B cell (primary cell): ENCODE results near the gene RASGRP3. TPM values are rescaled to one million over a fixed set of nuclear protein-coding genes. Genes with fewer than 3 reads are reported as not detected.
A peak's percentile ranks its signal among the peaks of the same experiment; 100 is the strongest.

ENCODE experiments used
- ATAC-seq: fragments of 200-7000 bp; cut with Tn5 transposase; one replicate; pipeline ENCODE4 v1.10.0; 2021; ENCODE audit warnings: low read depth, mild to moderate bottlenecking, moderate number of reproducible peaks, moderate library complexity
- CTCF ChIA-PET: fragments of 350-600 bp; sonication (Branson Sonifier 250); formaldehyde crosslinking; loops from one replicate; lab custom pipeline; 2021; ENCODE audit warnings: antibody characterized with exemption, inconsistent platforms; lab: Charles Lee
- POLR2A ChIA-PET: fragments of 350-600 bp; sonication (Branson Sonifier 250); formaldehyde crosslinking; loops from one replicate; lab custom pipeline; 2021; ENCODE audit warnings: antibody characterized with exemption; lab: Charles Lee
- DNase-seq: peaks from one replicate; pipeline ENCODE4 v3.0.0; 2013
- H2AFZ ChIP-seq: 2 replicates; pipeline ENCODE4 v1.6.1; 2012; ENCODE audit warnings: mild to moderate bottlenecking, low read depth, low read length; ENCODE audit not compliant: insufficient read depth, poor library complexity, severe bottlenecking
- H3K27ac ChIP-seq, 2 donors: 1 replicate in 1 of 2; 2 replicates in 1 of 2; pipeline ENCODE4 v1.5.1; 2012 to 2013; ENCODE audit warnings: low read length in 2 of 2, mild to moderate bottlenecking in 2 of 2, moderate library complexity in 1 of 2
- H3K27me3 ChIP-seq, 4 experiments: fragments of 200-600 bp in 1 of 4; sonication (generic) in 1 of 4; replicated peaks in 1 of 4; 1 replicate in 2 of 4; 2 replicates in 2 of 4; pipeline versions ENCODE4 v1.6.1 to v1.7.0; 2013 to 2016; ENCODE audit warnings: low read length in 3 of 4, mild to moderate bottlenecking in 2 of 4, mixed read lengths in 1 of 4, moderate library complexity in 1 of 4; ENCODE audit not compliant: insufficient read depth in 4 of 4, control insufficient read depth in 3 of 4; ENCODE audit errors: control extremely low read depth in 1 of 4
- H3K36me3 ChIP-seq, 2 experiments: replicated peaks in 1 of 2; 1 replicate in 1 of 2; 2 replicates in 1 of 2; pipeline versions ENCODE4 v1.6.1 to v1.7.1; 2013; ENCODE audit warnings: low read length in 1 of 2; ENCODE audit not compliant: insufficient read depth in 2 of 2, control insufficient read depth in 1 of 2; ENCODE audit errors: control extremely low read depth in 1 of 2, extremely low read depth in 1 of 2
- H3K4me1 ChIP-seq, 2 donors: fragments of 200-600 bp in 1 of 2; sonication (generic) in 1 of 2; 1 replicate in 1 of 2; 2 replicates in 1 of 2; pipeline versions ENCODE4 v1.5.1 to v1.6.1; 2013 to 2017; ENCODE audit warnings: low read length in 2 of 2; ENCODE audit not compliant: control insufficient read depth in 2 of 2, insufficient read depth in 2 of 2
- H3K4me2 ChIP-seq: replicated peaks from 2 replicates; pipeline ENCODE3; 2012; ENCODE audit warnings: mild to moderate bottlenecking, low read depth, low read length; ENCODE audit not compliant: poor library complexity, severe bottlenecking
- H3K4me3 ChIP-seq, 5 experiments: fragments of 200-600 bp in 1 of 5; sonication (generic) in 1 of 5; 1 replicate in 3 of 5; 2 replicates in 2 of 5; pipeline versions ENCODE4 v1.5.1 to v1.7.0; 2011 to 2016; ENCODE audit warnings: low read length in 4 of 5, mild to moderate bottlenecking in 4 of 5, low read depth in 2 of 5, control low read depth in 1 of 5, moderate library complexity in 1 of 5; ENCODE audit not compliant: insufficient read depth in 1 of 5; ENCODE audit errors: control extremely low read depth in 1 of 5, extremely low read depth in 1 of 5
- H3K79me2 ChIP-seq: fragments of 200-600 bp; sonication (generic); one replicate; pipeline ENCODE4 v1.6.0; 2016; ENCODE audit warnings: low read length; ENCODE audit not compliant: control insufficient read depth, insufficient read depth
- H3K9ac ChIP-seq: fragments of 200-600 bp; sonication (generic); 2 replicates; pipeline ENCODE4 v1.6.1; 2017; ENCODE audit warnings: mild to moderate bottlenecking, low read length, moderate library complexity
- H3K9me3 ChIP-seq, 3 donors: one replicate each; pipeline versions ENCODE4 v1.6.1 to v1.7.1; 2013; ENCODE audit warnings: low read length in 2 of 3; ENCODE audit not compliant: control insufficient read depth in 2 of 3, insufficient read depth in 1 of 3; ENCODE audit errors: control extremely low read depth in 1 of 3
- H4K20me1 ChIP-seq: 2 replicates; pipeline ENCODE4 v1.6.0; 2012; ENCODE audit warnings: mild to moderate bottlenecking, low read length; ENCODE audit not compliant: insufficient read depth, control insufficient read depth, poor library complexity, severe bottlenecking
- H3K27ac Mint-ChIP-seq: one replicate; pipeline ENCODE4 v1.8.0; 2021; ENCODE audit warnings: mixed read lengths
- H3K27me3 Mint-ChIP-seq: one replicate; pipeline ENCODE4 v1.8.0; 2021; ENCODE audit warnings: mixed read lengths
- H3K4me1 Mint-ChIP-seq: one replicate; pipeline ENCODE4 v1.8.0; 2021; ENCODE audit warnings: mixed read lengths
- H3K4me3 Mint-ChIP-seq: one replicate; pipeline ENCODE4 v1.8.0; 2021; ENCODE audit warnings: mixed read lengths
- H3K9me3 Mint-ChIP-seq: one replicate; pipeline ENCODE4 v1.8.0; 2022; ENCODE audit warnings: mixed read lengths; ENCODE audit not compliant: insufficient read depth
- EZH2 ChIP-seq: IDR thresholded peaks from 2 replicates; pipeline ENCODE4 v1.6.1; 2012; ENCODE audit warnings: borderline replicate concordance, low read depth, mild to moderate bottlenecking, moderate library complexity, low read length; ENCODE audit not compliant: insufficient read depth, poor library complexity, severe bottlenecking
- WGBS: methylation state at CpG from one replicate; pipeline ENCODE4 v1.1.5; 2013; ENCODE audit warnings: missing lambda C conversion rate; ENCODE audit not compliant: insufficient coverage; 5-methylcytosine and 5-hydroxymethylcytosine counted together
- intact Hi-C: fragments of 100-400 bp; cut with micrococcal nuclease; formaldehyde crosslinking; loops from one replicate; pipeline ENCODE4 v1.10.0; 2022
- polyA plus RNA-seq: library from polyadenylated mRNA; depleted of rRNA; stranded (reverse); fragments of >200 nt; gene quantifications from 2 replicates; pipeline ENCODE4 v1.2.3, GENCODE V29; 2012
- total RNA-seq, 2 donors: library from RNA; stranded (reverse); fragments of 120-200 nt in 1 of 2; gene quantifications; 1 replicate in 1 of 2; 2 replicates in 1 of 2; pipeline versions ENCODE4 v1.2.3 to v1.2.4, GENCODE V29; 2013 to 2022
- TF ChIP-seq, protein P1 (sequence below): fragments of 200-600 bp; IDR thresholded peaks from one replicate; pipeline ENCODE4 v1.8.0; 2022; ENCODE audit warnings: antibody characterized with exemption, mild to moderate bottlenecking

RASGRP3 gene
- total and polyA plus RNA-seq, 2 donors (not counting 1 experiment from before 2014, with no cell fraction given): 67.5 to 107 TPM

DNA sequence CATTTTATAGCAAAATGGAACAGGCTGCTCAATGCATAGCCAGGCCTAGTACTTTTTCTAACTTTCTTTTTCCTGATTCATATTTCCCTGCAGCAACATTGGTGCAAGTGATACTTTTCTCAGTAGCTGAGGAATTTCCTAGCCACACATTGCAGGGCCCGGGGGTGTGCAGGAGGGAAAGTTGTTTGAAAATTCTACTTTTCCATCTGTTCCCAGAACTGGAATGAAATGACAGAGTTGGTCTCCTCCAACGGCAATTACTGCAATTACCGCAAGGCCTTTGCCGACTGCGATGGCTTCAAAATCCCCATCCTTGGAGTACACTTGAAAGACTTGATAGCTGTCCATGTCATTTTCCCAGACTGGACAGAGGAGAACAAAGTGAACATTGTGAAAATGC, 50.5 kb downstream of the RASGRP3 start:
- Mint-ChIP-seq H3K4me3 (peak overlapping the region; percentile 21), H3K4me1 (peaks cover 60% of the 10 kb centered on the region), H3K27me3 (no peaks in the 10 kb centered on the region), H3K27ac (peak overlapping the region; percentile 89), H3K9me3 (no peaks in the 10 kb centered on the region)
- no peak overlapping the region for H3K4me2 ChIP-seq
- no peak for TF ChIP-seq EZH2
- TF ChIP-seq, protein P1, sequence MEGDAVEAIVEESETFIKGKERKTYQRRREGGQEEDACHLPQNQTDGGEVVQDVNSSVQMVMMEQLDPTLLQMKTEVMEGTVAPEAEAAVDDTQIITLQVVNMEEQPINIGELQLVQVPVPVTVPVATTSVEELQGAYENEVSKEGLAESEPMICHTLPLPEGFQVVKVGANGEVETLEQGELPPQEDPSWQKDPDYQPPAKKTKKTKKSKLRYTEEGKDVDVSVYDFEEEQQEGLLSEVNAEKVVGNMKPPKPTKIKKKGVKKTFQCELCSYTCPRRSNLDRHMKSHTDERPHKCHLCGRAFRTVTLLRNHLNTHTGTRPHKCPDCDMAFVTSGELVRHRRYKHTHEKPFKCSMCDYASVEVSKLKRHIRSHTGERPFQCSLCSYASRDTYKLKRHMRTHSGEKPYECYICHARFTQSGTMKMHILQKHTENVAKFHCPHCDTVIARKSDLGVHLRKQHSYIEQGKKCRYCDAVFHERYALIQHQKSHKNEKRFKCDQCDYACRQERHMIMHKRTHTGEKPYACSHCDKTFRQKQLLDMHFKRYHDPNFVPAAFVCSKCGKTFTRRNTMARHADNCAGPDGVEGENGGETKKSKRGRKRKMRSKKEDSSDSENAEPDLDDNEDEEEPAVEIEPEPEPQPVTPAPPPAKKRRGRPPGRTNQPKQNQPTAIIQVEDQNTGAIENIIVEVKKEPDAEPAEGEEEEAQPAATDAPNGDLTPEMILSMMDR: no peak
- H3K4me1 ChIP-seq: peaks cover 54 to 59% of the 10 kb centered on the region in 2 donors
- ChIA-PET POLR2A (no interaction called here), CTCF (interaction anchor here (0.6 kb wide), 1 partner anchor 51 kb away, joined by 3 read pairs; the partner anchor contains the start of gene RASGRP3)
- H2AFZ ChIP-seq: no peak overlapping the region
- no peaks in the 10 kb centered on the region for H3K27me3 ChIP-seq
- no peaks in the 10 kb centered on the region for H4K20me1 ChIP-seq
- intact Hi-C loops: loop anchor here (5.0 kb wide), 1 partner anchor 55 kb away; no protein-coding TSS in a partner anchor
- H3K27ac ChIP-seq: peak overlapping the region; percentile 61 to 98
- no peak overlapping the region for H3K4me3 ChIP-seq
- H3K9me3 ChIP-seq: no peaks in the 10 kb centered on the region
- 97% methylated on average over 5 of the region's 5 CpGs for WGBS
- ATAC-seq (no peak), DNase-seq (no peak)
- peaks cover 0 to 48% of the 10 kb centered on the region in 2 experiments for H3K36me3 ChIP-seq
- peaks cover 34% of the 10 kb centered on the region for H3K79me2 ChIP-seq
- no peak overlapping the region for H3K9ac ChIP-seq

DNA sequence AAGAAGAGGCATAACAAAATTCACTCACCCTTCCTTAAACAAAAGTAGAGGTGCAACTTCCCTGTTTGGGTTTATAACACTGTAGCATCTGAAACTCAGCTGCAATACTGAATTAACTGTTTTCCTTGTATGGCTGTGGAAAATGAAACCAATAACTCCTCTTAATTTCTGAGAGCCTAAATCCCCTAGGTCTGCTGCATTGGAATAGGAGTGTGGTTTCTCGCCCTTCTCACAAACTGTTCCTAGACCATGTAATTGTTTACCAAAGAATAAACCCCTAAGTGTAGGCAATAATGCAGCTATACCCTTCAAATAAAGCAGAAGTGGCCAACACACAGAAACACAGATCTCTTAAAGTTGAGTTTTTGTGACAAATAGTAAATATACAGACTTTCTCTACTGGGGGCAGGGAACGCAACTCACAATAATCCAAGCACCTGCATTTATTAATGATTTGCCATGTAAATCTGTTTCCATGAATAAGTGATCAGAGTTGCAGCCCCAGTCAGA, 52.0 kb downstream of the RASGRP3 start:
- H3K9me3 ChIP-seq: no peaks in the 10 kb centered on the region
- Mint-ChIP-seq H3K27ac (peak overlapping the region; percentile 89), H3K4me1 (peaks cover 76% of the 10 kb centered on the region), H3K4me3 (peak overlapping the region; percentile 44), H3K9me3 (no peaks in the 10 kb centered on the region), H3K27me3 (no peaks in the 10 kb centered on the region)
- no peaks in the 10 kb centered on the region for H4K20me1 ChIP-seq
- peak overlapping the region; percentile 46 for H3K4me2 ChIP-seq
- ChIA-PET CTCF (interaction anchor here (0.7 to 4.5 kb wide), 3 partner anchors 22 to 53 kb away, joined by 3 to 14 read pairs (median 13); partner anchors contain the start of gene RASGRP3), POLR2A (interaction anchor here (1.1 kb wide), 1 partner anchor 53 kb away, joined by 3 read pairs; no protein-coding TSS in a partner anchor)
- ATAC-seq (no peak), DNase-seq (peak; percentile 50)
- intact Hi-C loops: loop anchor here (2.0 to 5.0 kb wide), 2 partner anchors 34 to 54 kb away; no protein-coding TSS in a partner anchor
- peak overlapping the region; percentile 0 for H3K9ac ChIP-seq
- H3K36me3 ChIP-seq: peaks cover 0 to 52% of the 10 kb centered on the region in 2 experiments
- TF ChIP-seq, protein P1: no peak
- TF ChIP-seq EZH2: no peak
- peaks cover 34% of the 10 kb centered on the region for H3K79me2 ChIP-seq
- H2AFZ ChIP-seq: no peak overlapping the region
- peaks cover 68 to 75% of the 10 kb centered on the region in 2 donors for H3K4me1 ChIP-seq
- no CpG with 5 or more reads among the region's 2 CpGs for WGBS
- H3K27ac ChIP-seq: peak overlapping the region; percentile 98 to 99
- H3K4me3 ChIP-seq: peak overlapping the region in 1 of 5 experiments; percentile 2
- no peaks in the 10 kb centered on the region for H3K27me3 ChIP-seq
